Measurements from ENCODE around the gene GNG7.

Gene GNG7

GRCh38 chr19:2536461-2536860 lies 166.0 kb downstream of the GNG7 start:
- H3K79me2 ChIP-seq (ENCODE audit: low read length): no peaks in the 10 kb centered on the region
- no peak overlapping the region for H3K27ac ChIP-seq (ENCODE audit: low read length)
- no peaks in the 10 kb centered on the region for H3K27me3 ChIP-seq (replicated peaks; ENCODE audit: insufficient read depth, low read length)
- no peaks in the 10 kb centered on the region for H4K20me1 ChIP-seq (ENCODE audit: insufficient read depth, low read length)
- no peak for DNase-seq
- H3K36me3 ChIP-seq (replicated peaks; ENCODE audit: insufficient read depth, low read length): no peaks in the 10 kb centered on the region
- no peaks in the 10 kb centered on the region for H3K9me3 ChIP-seq (replicated peaks; ENCODE audit: insufficient read depth, low read length)
- TF ChIP-seq, protein P1, sequence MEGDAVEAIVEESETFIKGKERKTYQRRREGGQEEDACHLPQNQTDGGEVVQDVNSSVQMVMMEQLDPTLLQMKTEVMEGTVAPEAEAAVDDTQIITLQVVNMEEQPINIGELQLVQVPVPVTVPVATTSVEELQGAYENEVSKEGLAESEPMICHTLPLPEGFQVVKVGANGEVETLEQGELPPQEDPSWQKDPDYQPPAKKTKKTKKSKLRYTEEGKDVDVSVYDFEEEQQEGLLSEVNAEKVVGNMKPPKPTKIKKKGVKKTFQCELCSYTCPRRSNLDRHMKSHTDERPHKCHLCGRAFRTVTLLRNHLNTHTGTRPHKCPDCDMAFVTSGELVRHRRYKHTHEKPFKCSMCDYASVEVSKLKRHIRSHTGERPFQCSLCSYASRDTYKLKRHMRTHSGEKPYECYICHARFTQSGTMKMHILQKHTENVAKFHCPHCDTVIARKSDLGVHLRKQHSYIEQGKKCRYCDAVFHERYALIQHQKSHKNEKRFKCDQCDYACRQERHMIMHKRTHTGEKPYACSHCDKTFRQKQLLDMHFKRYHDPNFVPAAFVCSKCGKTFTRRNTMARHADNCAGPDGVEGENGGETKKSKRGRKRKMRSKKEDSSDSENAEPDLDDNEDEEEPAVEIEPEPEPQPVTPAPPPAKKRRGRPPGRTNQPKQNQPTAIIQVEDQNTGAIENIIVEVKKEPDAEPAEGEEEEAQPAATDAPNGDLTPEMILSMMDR (IDR thresholded peaks at IDR 0.05; ENCODE audit: low read length): no peak
- no peak for TF ChIP-seq EZH2phosphoT487 (IDR thresholded peaks at IDR 0.05; ENCODE audit: low read length)
- no peak for TF ChIP-seq EZH2 (optimal IDR thresholded peaks at IDR 0.05; ENCODE audit: low read depth, low read length)
- H2AFZ ChIP-seq (ENCODE audit: low read length): no peak overlapping the region
- H3K4me1 ChIP-seq (ENCODE audit: low read length): peaks cover 6% of the 10 kb centered on the region
- H3K9ac ChIP-seq (ENCODE audit: low read length): no peak overlapping the region
- H3F3A ChIP-seq (ENCODE audit: insufficient read depth, low read length): no peaks in the 10 kb centered on the region; the same call in 1 of the 2 replicates
- no peak overlapping the region for H3K4me2 ChIP-seq (ENCODE audit: low read depth, low read length)
- H3K4me3 ChIP-seq (ENCODE audit: low read length): no peak overlapping the region
- H3K9me2 ChIP-seq (replicated peaks; ENCODE audit: insufficient read depth, low read length): no peaks in the 10 kb centered on the region

- Histone ChIP-seq H3K4me1 (ENCODE audit: low read length) (peaks cover 6% of the 10 kb centered on the region), H3F3A (ENCODE audit: insufficient read depth, low read length) (no peaks in the 10 kb centered on the region; the same call in 1 of the 2 replicates), H3K27me3 (replicated peaks; ENCODE audit: insufficient read depth, low read length) (no peaks in the 10 kb centered on the region), H3K36me3 (replicated peaks; ENCODE audit: insufficient read depth, low read length) (no peaks in the 10 kb centered on the region), H3K27ac (ENCODE audit: low read length) (no peak overlapping the region), H3K79me2 (ENCODE audit: low read length) (no peaks in the 10 kb centered on the region), H3K4me3 (ENCODE audit: low read length) (no peak overlapping the region), H3K4me2 (ENCODE audit: low read depth, low read length) (no peak overlapping the region), H2AFZ (ENCODE audit: low read length) (no peak overlapping the region), H3K9me2 (replicated peaks; ENCODE audit: insufficient read depth, low read length) (no peaks in the 10 kb centered on the region), H3K9ac (ENCODE audit: low read length) (no peak overlapping the region), H3K9me3 (replicated peaks; ENCODE audit: insufficient read depth, low read length) (no peaks in the 10 kb centered on the region), H4K20me1 (ENCODE audit: insufficient read depth, low read length) (no peaks in the 10 kb centered on the region)
- DNase-seq: no peak
- TF ChIP-seq, protein P1 (IDR thresholded peaks at IDR 0.05; ENCODE audit: low read length): no peak
- TF ChIP-seq EZH2phosphoT487 (IDR thresholded peaks at IDR 0.05; ENCODE audit: low read length): no peak
- no peak for TF ChIP-seq EZH2 (optimal IDR thresholded peaks at IDR 0.05; ENCODE audit: low read depth, low read length)
Measured at GRCh38 chr19:2534423-2535013, 168.0 kb downstream of the GNG7 start.

- H3K36me3 ChIP-seq (replicated peaks; ENCODE audit: insufficient read depth, low read length): no peaks in the 10 kb centered on the region
- no peak overlapping the region for H3K4me3 ChIP-seq (ENCODE audit: low read length)
- TF ChIP-seq, protein P1 (IDR thresholded peaks at IDR 0.05; ENCODE audit: low read length): no peak
- TF ChIP-seq EZH2 (optimal IDR thresholded peaks at IDR 0.05; ENCODE audit: low read depth, low read length) (no peak), EZH2phosphoT487 (IDR thresholded peaks at IDR 0.05; ENCODE audit: low read length) (no peak)
- no peak overlapping the region for H3K9ac ChIP-seq (ENCODE audit: low read length)
- no peaks in the 10 kb centered on the region for H3K9me2 ChIP-seq (replicated peaks; ENCODE audit: insufficient read depth, low read length)
- no peaks in the 10 kb centered on the region for H3K79me2 ChIP-seq (ENCODE audit: low read length)
- H3K4me2 ChIP-seq (ENCODE audit: low read depth, low read length): no peak overlapping the region
- no peaks in the 10 kb centered on the region for H4K20me1 ChIP-seq (ENCODE audit: insufficient read depth, low read length)
- no peak overlapping the region for H2AFZ ChIP-seq (ENCODE audit: low read length)
- peaks cover 6% of the 10 kb centered on the region for H3K4me1 ChIP-seq (ENCODE audit: low read length)
- no peak for DNase-seq
- H3K9me3 ChIP-seq (replicated peaks; ENCODE audit: insufficient read depth, low read length): no peaks in the 10 kb centered on the region
- H3K27me3 ChIP-seq (replicated peaks; ENCODE audit: insufficient read depth, low read length): no peaks in the 10 kb centered on the region
- no peaks in the 10 kb centered on the region; the same call in 1 of the 2 replicates for H3F3A ChIP-seq (ENCODE audit: insufficient read depth, low read length)
- H3K27ac ChIP-seq (ENCODE audit: low read length): no peak overlapping the region
Measured at GRCh38 chr19:2533686-2534422, 168.6 kb downstream of the GNG7 start.

All from MM.1S (cell line).